Retina (tissue), 1 donor: ENCODE data around the gene TRPV2.

Experiments used
- DNase-seq: peaks from one replicate; pipeline ENCODE4 v3.0.0-alpha.2; 2016

Gene TRPV2

DNA sequence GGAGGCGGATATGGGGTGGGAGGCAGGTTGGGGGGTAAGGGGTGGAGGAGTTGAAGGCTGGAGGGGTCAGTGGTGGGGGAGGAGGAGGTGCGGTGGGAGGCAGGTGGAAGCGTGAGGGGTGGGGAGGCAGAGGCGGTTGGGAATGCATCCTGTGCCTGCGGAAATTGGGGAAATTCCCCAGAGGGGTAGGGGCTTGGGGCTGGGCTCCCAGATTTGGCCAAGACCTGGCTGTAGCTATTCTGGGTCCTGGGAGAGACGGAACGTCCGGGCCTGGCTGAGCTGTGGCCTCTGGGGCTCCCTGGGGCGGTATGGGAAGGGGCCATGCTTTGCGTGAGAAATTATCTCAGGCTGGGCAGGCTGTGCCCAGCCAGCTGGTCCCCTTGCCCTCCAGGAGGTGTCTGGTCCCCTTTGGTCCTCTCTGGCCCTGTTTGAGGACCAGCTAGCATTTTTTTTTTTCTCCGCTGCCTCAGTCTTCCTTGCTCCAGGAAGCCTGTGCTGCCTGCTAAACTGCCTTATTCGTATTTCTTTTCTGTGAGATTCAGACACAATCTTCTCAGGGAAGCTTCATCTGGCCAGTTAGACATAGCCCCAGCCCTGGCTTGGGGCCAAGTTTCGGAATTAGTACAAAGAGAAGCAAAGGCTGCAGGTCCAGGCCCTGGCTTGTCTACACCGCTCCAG lies 7.3 kb upstream of the TRPV2 start:
- DNase-seq = peak; percentile 50

DNA sequence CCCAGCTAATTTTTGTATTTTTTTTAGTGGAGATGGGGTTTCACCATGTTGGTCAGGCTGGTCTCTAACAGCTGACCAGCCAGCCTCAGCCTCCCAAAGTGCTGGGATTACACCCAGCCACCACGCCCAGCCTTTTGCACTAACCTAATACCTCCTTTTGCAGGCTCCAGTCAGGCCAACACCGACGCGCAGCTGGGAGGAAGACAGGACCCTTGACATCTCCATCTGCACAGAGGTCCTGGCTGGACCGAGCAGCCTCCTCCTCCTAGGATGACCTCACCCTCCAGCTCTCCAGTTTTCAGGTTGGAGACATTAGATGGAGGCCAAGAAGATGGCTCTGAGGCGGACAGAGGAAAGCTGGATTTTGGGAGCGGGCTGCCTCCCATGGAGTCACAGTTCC lies 2.0 kb downstream of the TRPV2 start:
- no peak for DNase-seq

DNA sequence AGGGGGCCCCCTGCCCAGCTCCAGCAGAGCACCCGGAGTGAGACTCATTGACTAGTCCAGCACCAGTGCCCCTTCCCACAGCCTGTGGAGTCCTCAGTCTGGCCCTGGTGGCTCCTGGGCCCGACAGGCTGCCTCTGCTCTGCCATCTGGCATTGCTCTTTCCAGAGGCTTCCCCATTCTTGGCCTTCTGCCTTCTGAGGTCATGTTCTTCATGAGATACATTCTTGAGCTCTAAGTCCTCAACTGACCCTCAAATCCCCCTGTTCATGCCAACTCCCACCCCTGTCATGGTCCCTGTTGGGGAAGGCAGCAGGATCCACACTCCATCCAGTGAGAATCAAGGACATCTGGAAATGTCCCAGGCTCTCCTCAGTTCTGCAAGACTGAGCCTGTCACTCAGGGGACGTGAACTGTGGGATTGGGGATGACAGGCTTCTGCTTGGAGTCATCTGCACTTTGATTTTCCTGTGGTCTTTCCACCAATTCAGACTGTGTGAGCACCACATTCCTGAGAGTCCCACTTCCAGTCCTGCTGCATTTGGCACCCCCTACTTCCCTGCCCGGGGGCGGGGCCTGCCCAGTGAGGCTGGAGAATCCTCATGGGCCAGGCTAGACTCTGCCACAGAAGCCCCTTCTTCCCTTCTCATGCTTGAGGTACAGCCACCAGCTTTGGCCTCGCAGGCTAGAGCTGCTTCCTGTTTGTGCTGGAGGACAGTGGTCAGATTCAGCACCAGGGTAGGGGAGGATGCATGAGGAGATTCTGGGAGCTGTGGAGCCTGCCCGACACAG lies 2.7 kb downstream of the TRPV2 start:
- DNase-seq = peak; percentile 61

DNA sequence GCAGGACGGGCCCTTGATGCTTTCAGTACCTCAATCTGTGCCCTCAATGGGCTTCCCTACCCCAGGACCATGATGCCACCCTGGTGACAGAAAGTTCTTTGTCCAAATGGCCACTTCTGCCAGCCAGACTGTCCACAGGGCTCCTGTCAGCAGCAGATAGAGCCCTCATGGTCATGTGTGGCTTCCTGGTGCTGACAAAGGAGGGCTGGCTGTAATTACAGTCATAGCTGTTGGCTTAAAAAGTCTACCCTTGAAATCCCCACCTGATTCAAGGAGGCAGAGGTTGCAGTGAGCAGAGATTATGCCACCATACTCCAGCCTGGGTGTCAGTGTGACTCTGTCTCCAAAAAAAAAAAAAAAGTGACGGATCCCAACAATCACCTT lies 3.3 kb downstream of the TRPV2 start:
- no peak for DNase-seq

- DNase-seq = no peak
Observed at GRCh38 chr17:16419074-16419928, 3.9 kb downstream of the TRPV2 start.

DNA sequence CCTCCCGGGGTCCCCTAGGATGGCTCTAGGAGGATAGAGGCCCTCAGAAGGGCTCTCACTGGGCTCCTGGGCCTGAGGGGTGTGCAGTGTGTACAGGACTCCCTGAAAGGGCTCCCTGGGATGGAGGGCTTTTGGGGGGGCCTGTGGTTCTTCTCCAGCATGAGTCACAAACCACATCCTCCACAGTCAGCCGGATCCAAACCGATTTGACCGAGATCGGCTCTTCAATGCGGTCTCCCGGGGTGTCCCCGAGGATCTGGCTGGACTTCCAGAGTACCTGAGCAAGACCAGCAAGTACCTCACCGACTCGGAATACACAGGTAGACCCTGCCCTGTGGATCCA lies 4.5 kb downstream of the TRPV2 start:
- no peak for DNase-seq

DNA sequence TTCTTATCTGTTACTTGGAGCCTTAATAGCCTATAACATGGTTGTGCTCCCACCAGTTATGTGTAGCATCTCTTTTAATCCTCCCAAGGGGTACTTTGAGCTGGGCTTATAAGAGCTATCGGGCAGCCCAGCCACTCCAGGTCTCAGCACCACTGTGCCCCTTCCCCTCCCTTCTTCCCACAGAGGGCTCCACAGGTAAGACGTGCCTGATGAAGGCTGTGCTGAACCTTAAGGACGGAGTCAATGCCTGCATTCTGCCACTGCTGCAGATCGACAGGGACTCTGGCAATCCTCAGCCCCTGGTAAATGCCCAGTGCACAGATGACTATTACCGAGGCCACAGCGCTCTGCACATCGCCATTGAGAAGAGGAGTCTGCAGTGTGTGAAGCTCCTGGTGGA lies 7.0 kb downstream of the TRPV2 start:
- no peak for DNase-seq

GRCh38 chr17:16423226-16423872 lies 8.0 kb downstream of the TRPV2 start:
- DNase-seq = no peak

DNA sequence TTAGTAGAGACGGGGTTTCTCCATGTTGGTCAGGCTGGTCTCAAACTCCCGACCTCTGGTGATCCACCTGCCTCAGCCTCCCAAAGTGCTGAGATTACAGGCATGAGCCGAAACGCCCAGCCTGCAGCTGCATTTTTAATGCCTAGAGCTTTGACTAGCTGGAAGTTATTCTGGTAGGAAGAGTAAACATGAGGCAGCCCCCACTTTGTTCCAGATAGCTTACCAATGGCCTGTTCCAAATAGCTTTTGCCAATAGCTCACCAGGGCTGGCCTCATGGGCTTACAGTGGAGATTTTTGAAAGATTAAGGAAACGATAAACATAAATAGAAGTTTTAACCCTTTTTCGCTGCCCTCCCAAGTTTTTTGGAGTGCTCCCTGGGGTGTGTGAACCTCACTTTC lies 9.8 kb downstream of the TRPV2 start:
- DNase-seq = no peak

DNA sequence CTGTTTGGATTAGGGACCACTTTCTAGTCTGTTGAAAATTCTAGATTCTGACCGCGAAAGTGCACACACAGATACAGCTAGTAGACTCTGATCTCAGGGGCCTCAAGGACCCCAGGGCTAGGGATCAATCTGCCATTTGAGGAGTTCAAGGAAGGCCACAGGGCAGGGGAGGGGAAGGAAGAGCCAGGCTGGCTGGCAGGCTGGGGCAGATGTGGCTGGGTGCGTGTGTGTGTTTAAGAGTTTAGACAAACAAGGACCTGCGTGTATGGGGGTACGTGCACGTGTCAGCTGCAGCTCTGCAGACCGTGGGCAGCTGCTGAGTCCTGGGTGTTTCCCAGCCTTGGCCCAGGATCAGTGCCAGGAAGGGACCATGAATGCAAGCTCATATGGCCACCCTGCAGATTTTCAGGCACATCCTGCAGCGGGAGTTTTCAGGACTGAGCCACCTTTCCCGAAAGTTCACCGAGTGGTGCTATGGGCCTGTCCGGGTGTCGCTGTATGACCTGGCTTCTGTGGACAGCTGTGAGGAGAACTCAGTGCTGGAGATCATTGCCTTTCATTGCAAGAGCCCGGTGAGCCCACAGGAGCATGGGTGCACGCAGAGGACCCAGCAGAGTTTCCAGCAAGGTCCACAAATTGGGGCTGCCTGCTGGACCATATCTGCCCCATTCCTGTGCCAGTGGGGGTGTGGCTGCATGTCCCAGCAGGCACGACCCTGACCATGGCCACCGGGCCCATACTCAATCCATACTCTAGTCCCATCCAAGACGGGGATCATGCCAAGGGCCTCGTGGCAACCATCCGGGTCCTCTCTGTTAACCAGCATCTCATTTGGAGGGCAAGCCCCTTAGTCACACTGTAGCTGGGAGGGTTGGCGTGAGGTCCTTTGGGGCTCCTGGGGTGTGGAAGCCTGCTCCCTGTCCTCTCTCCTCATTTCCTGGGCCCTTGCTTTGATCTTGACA lies 10.6 kb downstream of the TRPV2 start:
- no peak for DNase-seq

GRCh38 chr17:16427020-16427419 lies 11.6 kb downstream of the TRPV2 start:
- no peak for DNase-seq

DNA sequence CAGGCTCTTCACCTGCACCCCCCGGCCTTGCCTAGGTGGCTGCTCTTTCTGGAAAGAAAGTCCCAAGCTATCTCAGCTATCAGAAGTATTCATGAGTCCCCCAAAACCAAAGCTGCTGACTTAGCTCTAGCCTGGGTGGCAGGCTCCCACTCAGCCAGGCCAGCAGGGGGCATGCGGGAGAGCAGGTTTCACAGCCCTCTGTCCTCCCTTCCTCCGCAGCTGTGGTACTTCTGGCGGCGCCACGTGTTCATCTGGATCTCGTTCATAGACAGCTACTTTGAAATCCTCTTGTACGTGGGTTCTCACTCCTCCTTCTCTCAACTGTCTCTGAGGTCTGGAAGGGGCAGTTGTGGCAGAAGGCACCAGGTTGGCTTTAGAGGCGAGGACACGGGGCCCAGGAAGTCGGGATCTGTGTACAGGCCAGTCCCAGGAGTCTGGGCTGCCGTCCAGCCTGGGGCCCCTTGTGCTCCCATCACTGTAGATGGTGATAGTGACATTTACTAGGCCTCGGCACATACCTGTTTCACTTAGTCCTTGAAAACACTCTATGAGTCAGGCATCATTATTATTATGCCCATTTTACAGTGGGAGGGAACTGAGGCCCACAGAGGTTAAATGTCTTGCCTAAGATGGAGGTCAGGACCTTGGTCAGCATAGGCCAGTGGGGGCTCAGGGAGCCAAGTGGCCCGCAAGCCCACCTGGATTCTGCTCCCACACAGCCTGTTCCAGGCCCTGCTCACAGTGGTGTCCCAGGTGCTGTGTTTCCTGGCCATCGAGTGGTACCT lies 12.9 kb downstream of the TRPV2 start:
- no peak for DNase-seq

DNA sequence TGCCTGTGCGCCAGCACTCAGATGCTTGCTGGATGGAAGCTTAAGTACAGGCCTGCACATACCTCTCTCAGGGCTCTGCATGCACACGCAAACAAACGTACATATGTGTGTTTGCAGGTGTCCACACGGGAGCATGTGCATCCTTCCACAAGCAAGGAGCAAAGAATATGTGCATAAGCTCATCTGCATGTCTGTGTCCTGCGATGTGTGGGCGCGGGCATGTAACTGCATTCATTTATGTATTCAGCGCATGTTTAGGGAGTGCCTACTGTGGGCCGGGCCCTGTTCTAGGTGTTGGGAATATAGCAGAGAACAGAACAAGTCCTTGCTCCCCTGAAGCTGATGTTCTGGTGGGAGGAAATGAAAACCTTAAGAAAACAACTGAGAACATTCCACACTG lies 13.7 kb downstream of the TRPV2 start:
- DNase-seq = no peak

GRCh38 chr17:16430650-16431049 lies 15.3 kb downstream of the TRPV2 start:
- DNase-seq = no peak

GRCh38 chr17:16432017-16432416 lies 16.6 kb downstream of the TRPV2 start:
- no peak for DNase-seq

GRCh38 chr17:16433514-16433913 lies 18.1 kb downstream of the TRPV2 start:
- DNase-seq = no peak

DNA sequence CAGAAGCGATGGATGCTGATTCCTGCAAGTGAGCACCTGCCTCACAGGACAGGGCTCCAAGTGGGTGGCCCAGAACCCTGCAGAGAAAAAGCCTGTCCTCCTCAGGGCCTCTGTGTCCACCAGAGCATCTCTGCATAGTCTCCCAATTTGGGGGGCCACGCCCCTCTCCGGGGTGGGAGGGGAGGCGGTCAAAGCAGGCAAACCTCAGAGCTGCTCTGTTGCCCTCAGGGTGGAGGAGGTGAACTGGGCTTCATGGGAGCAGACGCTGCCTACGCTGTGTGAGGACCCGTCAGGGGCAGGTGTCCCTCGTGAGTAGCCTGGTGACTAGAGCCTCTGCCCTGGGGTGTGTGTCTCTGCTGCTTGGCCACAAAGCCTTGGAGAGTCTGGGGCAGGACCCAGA lies 19.3 kb downstream of the TRPV2 start:
- no peak for DNase-seq

GRCh38 chr17:16435925-16436886 lies 20.8 kb downstream of the TRPV2 start:
- DNase-seq = no peak

DNA sequence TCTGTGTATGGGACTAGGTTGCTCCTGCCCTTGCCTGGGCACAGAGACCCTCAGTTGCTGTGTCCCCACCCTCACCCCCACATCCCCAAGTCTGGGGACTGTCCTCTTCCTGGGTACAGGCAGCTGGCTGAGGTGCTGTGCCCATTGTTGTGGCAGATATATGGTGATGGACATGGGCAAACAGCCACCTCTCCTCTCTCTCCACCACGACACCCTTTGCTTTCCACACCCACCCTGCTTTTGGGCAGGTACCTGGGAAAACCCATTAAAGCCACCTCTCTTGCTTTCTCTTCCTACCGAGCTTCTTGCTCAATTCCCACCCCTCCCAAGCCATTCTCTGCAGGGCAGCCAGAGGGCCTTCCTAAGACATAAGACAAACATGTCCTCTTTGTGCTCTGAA lies 21.7 kb downstream of the TRPV2 start:
- DNase-seq = no peak

DNA sequence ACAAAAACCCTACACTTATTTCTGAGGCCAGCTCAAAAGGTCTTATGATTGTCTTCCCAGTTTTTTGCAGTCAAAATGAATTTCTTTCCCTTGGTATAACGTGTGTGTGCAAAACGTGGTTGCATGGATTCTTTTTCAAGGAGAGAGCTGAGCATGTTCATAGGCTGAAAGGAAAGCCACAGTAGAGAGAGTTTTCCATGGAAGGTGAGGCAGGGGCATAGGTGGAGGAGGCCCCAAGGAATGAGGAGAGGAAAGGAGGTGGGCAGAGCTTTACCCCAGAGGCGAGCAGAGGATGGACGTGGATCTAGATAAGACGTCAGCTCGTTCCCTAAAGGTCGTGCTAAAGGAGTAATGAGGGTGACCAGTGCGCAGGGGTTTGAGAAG lies 22.8 kb downstream of the TRPV2 start:
- DNase-seq = no peak
